Measurements from ENCODE around the gene CRYM.
"Not testable (repeated sequence)": the region's sequence is repeated elsewhere in the genome, so short reads cannot be mapped to it uniquely, and the experiment has no call there.

The CRYM gene

DNA sequence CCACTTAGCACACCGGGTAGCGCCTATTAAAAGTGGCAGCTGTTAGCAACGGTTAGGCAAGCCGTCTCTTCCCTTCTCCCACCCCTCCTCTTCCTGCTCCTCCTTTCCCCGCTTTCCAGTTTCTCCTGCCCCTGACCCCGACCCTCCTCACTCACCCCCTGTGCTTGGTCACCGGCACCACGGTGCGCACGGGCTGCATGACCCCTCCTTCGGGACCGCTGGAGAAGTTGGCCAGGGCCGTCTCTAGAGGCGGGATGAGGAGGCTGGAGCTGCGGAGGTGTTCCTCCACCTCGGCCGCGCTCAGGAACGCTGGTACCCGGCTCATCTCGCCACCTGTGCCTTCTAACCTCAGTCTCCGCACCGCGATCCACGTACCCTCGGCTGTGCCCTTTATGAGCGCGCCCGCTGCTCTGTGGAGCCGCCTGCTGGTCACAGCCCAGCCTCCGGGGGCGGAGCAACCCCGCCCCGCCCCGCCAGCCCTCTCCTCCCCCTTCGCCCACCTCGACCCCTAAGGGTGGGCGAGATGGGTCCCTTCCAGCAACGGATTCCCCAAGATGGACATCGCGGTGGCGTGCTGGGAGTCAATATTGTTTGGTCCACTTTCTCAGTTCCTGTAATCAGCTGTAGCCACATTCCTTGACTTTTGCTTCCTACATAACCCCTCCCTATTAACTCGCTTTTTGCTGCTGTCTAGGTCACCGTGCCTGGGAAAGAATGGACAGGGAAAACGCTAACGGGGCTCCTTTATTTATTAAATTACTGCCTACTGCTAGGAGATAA is at the start of gene CRYM:
Gene CRYM (minus strand): TSS at position 364 of the 780 bp plus-strand sequence. CDS start 39 bp downstream, at position 325.
- H3K4me1 ChIP-seq, result peaks cover 45% of the 10 kb centered on the region
- H3K9ac ChIP-seq, result no peak within 1 kb of the TSS
- peak within 1 kb of the TSS; percentile 57 for H3K4me3 ChIP-seq
- H4K20me1 ChIP-seq, result no peaks in the 10 kb centered on the region
- peak within 1 kb of the TSS; percentile 74 for H3K4me2 ChIP-seq
- no peaks in the 10 kb centered on the region for H3K36me3 ChIP-seq
- TF ChIP-seq Cebpa-rat (IDR thresholded peaks at IDR 0.05), result no peak
- H3K27me3 ChIP-seq, result peaks cover 49% of the 10 kb centered on the region
- H3K27ac ChIP-seq, result no peak within 1 kb of the TSS
- H3K9me3 ChIP-seq, result peaks cover 15% of the 10 kb centered on the region

DNA sequence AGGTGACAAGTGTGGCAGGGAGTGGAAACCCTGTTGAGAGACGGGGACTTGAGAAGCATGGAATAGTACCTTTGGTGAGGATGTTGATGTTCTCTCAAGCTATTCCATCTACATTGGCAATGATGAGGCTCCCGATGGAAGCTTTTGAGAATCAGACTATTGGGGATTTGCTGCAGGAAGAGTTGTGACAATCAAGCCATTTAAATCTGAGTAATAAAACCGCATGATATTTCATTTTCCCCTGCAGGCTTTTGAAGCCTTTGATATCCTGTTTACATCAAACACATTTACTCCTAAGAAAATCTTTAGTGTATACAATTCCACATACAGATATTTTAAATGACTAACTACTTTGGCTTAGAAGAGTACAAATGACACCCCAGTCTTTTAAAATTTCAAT is 49.0 kb upstream of the CRYM start:
- Histone ChIP-seq H3K4me2 (no peak overlapping the region), H3K27me3 (no peaks in the 10 kb centered on the region), H3K9ac (no peak overlapping the region), H3K4me1 (no peaks in the 10 kb centered on the region), H3K9me3 (peaks cover 27% of the 10 kb centered on the region), H3K27ac (no peak overlapping the region), H4K20me1 (no peaks in the 10 kb centered on the region), H3K36me3 (no peaks in the 10 kb centered on the region), H3K4me3 (no peak overlapping the region)
- no peak for TF ChIP-seq Cebpa-rat (IDR thresholded peaks at IDR 0.05)

DNA sequence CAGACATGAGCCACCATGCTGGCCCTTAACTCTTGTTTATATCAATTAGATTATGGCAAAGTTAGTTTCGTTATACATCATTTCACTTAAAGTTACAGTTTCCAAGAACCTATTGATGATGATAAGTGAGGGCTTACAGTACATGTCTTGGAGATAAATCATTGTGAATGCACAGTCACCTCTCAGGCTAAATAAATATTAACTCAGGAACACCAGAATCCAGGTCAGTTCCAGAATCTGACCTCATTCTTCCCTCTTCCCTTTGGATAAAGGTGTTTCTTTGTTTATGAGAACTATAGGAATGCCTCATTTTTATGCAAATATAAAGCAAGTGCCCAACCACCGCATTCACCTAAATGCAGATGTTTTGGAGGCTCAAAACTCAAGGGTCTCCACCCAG is 48.4 kb upstream of the CRYM start:
- no peaks in the 10 kb centered on the region for H3K27me3 ChIP-seq
- no peak overlapping the region for H3K27ac ChIP-seq
- no peaks in the 10 kb centered on the region for H4K20me1 ChIP-seq
- no peak overlapping the region for H3K9ac ChIP-seq
- no peak for TF ChIP-seq Cebpa-rat (IDR thresholded peaks at IDR 0.05)
- H3K4me3 ChIP-seq, result no peak overlapping the region
- H3K4me1 ChIP-seq, result no peaks in the 10 kb centered on the region
- H3K9me3 ChIP-seq, result peaks cover 27% of the 10 kb centered on the region
- H3K36me3 ChIP-seq, result no peaks in the 10 kb centered on the region
- H3K4me2 ChIP-seq, result no peak overlapping the region

- Histone ChIP-seq H3K9ac (no peak overlapping the region), H4K20me1 (no peaks in the 10 kb centered on the region), H3K4me2 (no peak overlapping the region), H3K4me1 (no peaks in the 10 kb centered on the region), H3K36me3 (no peaks in the 10 kb centered on the region), H3K9me3 (peaks cover 25% of the 10 kb centered on the region), H3K27me3 (no peaks in the 10 kb centered on the region), H3K27ac (no peak overlapping the region), H3K4me3 (no peak overlapping the region)
- no peak for TF ChIP-seq Cebpa-rat (IDR thresholded peaks at IDR 0.05)
These were observed 46.2 kb upstream of the CRYM start for GRCh38 chr16:21324267-21324666.

GRCh38 chr16:21322251-21322650 is 44.2 kb upstream of the CRYM start:
- not testable (repeated sequence) for H3K4me1 ChIP-seq, H4K20me1 ChIP-seq, H3K27ac ChIP-seq, H3K36me3 ChIP-seq, H3K4me3 ChIP-seq, H3K27me3 ChIP-seq, H3K9me3 ChIP-seq, H3K9ac ChIP-seq, H3K4me2 ChIP-seq

DNA sequence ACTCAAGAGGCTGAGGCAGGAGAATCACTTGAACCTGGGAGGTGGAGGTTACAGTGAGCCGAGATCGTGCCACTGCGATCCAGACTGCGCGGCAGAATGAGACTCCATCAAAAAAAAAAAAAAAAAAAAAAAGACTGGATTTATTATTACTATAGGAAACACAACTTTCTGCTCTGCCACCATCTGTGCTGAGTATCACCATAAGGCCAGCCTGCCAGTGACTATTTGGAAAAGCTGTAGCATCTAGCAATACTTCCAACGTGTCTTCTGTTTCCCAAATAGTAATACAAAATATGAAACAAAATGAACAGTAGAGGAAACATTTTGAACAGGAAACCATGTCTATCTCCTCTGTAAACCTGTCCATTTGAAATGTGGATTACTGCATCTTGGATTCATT is 43.6 kb upstream of the CRYM start:
- TF ChIP-seq Cebpa-rat (IDR thresholded peaks at IDR 0.05), result no peak
- H3K4me3 ChIP-seq, result no peak overlapping the region
- H3K4me2 ChIP-seq, result no peak overlapping the region
- peaks cover 6% of the 10 kb centered on the region for H3K9me3 ChIP-seq
- H3K4me1 ChIP-seq, result no peaks in the 10 kb centered on the region
- no peaks in the 10 kb centered on the region for H3K27me3 ChIP-seq
- H3K36me3 ChIP-seq, result no peaks in the 10 kb centered on the region
- H3K27ac ChIP-seq, result no peak overlapping the region
- H4K20me1 ChIP-seq, result no peaks in the 10 kb centered on the region
- no peak overlapping the region for H3K9ac ChIP-seq

GRCh38 chr16:21314339-21314738 is 36.2 kb upstream of the CRYM start:
- Histone ChIP-seq H3K9ac (no peak overlapping the region), H3K9me3 (peaks cover 20% of the 10 kb centered on the region), H3K27me3 (no peaks in the 10 kb centered on the region), H3K4me1 (no peaks in the 10 kb centered on the region), H3K36me3 (no peaks in the 10 kb centered on the region), H3K4me3 (no peak overlapping the region), H3K27ac (no peak overlapping the region), H4K20me1 (no peaks in the 10 kb centered on the region), H3K4me2 (no peak overlapping the region)
- TF ChIP-seq Cebpa-rat (IDR thresholded peaks at IDR 0.05), result no peak

DNA sequence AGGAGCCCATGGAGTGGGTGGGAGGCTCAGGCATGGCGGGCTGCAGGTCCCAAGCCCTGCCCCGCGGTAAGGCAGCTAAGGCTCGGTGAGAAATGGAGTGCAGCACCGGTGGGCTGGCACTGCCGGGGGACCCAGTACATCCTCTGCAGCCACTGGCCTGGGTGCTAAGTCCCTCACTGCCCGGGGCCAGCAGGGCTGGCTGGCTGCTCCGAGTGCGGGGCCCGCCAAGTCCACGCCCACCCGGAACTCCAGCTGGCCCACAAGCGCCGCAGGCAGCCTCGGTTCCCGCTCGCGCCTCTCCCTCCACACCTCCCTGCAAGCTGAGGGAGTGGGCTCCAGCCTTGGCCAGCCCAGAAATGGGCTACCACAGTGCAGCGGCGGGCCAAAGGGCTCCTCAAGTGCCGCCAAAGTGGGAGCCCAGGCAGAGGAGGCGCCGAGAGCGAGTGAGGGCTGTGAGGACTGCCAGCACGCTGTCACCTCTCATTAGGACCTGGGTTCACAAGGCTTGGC is 34.8 kb upstream of the CRYM start:
- H3K27me3 ChIP-seq, H3K27ac ChIP-seq, H4K20me1 ChIP-seq, H3K9ac ChIP-seq, H3K4me1 ChIP-seq, H3K4me3 ChIP-seq, H3K36me3 ChIP-seq, H3K4me2 ChIP-seq: not testable (repeated sequence)
- peaks cover 25% of the 10 kb centered on the region for H3K9me3 ChIP-seq

GRCh38 chr16:21312046-21312445 is 34.0 kb upstream of the CRYM start:
- not testable (repeated sequence) for H3K4me1 ChIP-seq, H3K27me3 ChIP-seq, H4K20me1 ChIP-seq, H3K9ac ChIP-seq, H3K4me2 ChIP-seq, H3K27ac ChIP-seq, H3K36me3 ChIP-seq, H3K4me3 ChIP-seq
- peaks cover 25% of the 10 kb centered on the region for H3K9me3 ChIP-seq

- H3K36me3 ChIP-seq, H3K4me3 ChIP-seq, H4K20me1 ChIP-seq, H3K9ac ChIP-seq, H3K4me2 ChIP-seq, H3K27ac ChIP-seq, H3K27me3 ChIP-seq: not testable (repeated sequence)
- Histone ChIP-seq H3K9me3 (peaks cover 10% of the 10 kb centered on the region; the same call in 1 of the 2 replicates), H3K4me1 (peaks cover 14% of the 10 kb centered on the region)
These were observed 28.6 kb upstream of the CRYM start for GRCh38 chr16:21306712-21307111.

Data from BLaER1 (cell line).